Body of pancreas (tissue), 4 donors: ENCODE data around the gene CEP89.

Experiments
- POLR2A ChIP-seq, 3 donors: fragments of 450-650 bp; IDR thresholded peaks; one replicate each; pipeline ENCODE4 v1.6.1; 2016; ENCODE audit warnings: antibody characterized with exemption in 3 of 3, mild to moderate bottlenecking in 2 of 3
- TF ChIP-seq, protein P1 (sequence below), 7 experiments: fragments of 450-650 bp in 4 of 7; fragments of 200-600 bp in 3 of 7; sonication (generic) in 3 of 7; IDR thresholded peaks; one replicate each; pipeline ENCODE4 v1.5.1; 2016 to 2019; ENCODE audit warnings: antibody characterized with exemption in 7 of 7

DNA sequence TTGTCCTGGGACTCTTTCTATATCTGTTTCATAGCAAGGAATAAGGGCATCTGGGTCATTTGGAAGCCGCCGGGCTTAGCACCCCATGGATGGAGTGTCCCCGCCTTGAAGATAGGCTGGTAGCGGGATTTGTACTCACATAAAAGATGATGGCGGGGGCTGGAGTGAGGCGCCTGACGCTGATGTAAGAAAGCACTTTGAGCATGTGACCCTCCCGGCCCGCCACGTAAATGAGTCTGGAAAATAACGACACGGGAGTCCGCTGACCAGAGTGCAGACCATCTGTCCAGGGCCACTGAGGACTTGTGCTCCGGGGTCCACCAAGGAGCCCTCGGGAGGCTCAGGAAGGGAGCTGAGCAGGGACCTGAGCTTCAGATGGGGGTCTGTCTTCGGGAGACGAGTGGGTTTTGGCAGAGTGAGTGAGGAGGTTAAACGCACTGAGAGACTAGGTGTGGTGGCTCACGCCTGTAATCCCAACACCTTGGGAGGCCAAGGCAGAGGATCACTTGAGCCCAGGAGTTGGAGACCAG is 128.0 kb downstream of the CEP89 start:
- TF ChIP-seq POLR2A (IDR thresholded peaks at IDR 0.05) = no peak
- TF ChIP-seq, protein P1, sequence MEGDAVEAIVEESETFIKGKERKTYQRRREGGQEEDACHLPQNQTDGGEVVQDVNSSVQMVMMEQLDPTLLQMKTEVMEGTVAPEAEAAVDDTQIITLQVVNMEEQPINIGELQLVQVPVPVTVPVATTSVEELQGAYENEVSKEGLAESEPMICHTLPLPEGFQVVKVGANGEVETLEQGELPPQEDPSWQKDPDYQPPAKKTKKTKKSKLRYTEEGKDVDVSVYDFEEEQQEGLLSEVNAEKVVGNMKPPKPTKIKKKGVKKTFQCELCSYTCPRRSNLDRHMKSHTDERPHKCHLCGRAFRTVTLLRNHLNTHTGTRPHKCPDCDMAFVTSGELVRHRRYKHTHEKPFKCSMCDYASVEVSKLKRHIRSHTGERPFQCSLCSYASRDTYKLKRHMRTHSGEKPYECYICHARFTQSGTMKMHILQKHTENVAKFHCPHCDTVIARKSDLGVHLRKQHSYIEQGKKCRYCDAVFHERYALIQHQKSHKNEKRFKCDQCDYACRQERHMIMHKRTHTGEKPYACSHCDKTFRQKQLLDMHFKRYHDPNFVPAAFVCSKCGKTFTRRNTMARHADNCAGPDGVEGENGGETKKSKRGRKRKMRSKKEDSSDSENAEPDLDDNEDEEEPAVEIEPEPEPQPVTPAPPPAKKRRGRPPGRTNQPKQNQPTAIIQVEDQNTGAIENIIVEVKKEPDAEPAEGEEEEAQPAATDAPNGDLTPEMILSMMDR (IDR thresholded peaks at IDR 0.05) = no peak
